GM19238 (cell line): ENCODE measurements around the gene ATP2A3.
"Not testable (repeated sequence)": the region's sequence is repeated elsewhere in the genome, so short reads cannot be mapped to it uniquely, and the experiment has no call there.

Source experiments
- DNase-seq: peaks from one replicate; pipeline ENCODE4 v3.0.0; 2011; ENCODE audit warnings: low spot score; ENCODE audit not compliant: insufficient read length

Gene ATP2A3

DNA sequence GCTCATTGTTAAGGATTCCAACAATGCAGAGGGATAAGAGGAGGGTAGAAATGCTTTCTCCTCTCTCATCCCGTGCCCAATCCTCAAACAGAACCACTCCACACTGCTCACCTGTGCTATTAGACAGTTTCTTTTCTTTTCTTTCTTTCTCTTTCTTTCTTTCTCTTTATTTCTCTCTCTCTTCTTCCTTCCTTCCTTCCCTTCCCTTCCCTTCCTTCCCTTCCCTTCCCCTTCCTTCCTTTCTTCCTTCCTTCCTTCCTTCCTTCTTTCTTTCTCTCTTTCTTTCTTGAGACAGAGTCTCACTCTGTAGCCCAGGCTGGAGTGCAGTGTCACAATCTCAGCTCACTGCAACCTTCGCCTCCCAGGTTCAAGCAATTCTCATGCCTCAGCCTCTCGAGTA lies 27.5 kb upstream of the ATP2A3 start:
- not testable (repeated sequence) for DNase-seq

DNA sequence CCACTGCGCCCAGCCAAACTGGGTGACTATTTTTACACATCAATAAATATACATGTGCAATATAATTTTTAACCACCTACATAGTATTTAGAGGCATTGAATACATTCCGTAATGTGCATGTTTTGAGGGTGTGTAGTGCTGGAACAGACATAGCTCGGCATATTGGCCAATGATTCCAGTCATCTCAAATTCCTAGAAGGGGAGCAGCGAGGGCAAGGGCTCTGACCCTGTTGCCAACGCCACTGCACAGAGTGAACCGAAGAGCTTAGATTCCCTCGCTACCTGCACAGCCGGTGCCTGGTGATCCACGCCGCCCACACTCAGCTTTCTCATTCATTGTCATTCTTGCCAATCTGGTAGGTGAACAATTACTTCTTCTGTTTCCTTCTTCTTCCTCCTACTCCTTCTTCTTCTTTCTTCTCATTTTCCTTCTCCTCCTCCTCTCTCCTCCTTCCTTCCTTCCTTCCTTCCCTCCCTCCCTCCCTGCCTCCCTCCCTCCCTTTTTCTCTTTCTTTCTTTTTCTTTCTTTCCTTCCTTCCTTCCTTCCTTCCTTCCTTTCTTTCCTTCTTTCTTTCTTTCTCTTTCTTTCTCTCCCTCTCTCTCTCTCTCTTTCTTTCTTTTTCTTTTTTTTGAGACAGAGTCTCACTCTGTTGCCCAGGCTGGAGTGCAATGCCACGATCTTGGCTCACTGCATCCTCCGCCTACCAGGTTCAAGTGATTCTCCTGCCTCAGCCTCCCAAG lies 26.3 kb upstream of the ATP2A3 start:
- DNase-seq = no peak

DNA sequence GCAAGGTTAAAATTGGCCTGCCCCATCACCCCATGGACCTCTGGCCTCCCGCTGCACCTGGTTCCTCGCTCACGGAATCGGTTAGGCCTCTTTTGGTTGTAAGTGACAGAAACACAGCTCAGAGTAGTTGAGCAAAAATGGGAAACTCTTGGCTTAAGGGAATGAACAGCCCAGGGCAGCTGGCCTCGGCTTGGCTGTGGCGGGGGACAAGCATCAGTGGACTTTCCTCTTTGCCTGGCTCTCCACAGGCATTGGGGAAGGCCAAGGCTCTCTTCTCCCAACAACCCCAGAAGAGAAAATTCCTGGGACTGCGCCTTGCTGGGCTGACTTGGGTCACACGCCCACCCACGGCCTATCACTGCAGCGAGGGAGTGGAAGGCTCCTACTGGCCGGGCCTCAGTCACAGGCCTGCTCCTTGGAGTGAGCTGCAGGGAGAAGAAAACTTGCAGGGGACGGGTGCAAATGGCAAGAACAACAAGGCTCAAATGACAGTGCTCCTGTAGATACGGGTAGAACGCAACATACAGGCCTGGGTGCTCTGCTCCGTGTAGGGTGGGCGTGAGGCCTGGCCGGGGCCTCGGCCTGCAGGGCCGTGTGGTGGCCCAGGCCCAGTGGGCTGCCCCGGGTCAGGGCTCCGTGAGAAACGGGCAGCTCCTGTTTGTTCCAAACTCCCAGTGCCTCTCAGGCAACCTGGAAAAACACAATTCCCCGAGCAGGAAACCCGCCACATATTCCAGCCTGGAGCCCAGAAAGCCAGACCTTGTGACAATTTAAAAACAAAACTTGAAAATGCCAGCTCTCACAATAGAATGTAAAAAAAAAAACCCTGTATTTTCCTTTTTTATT lies 25.0 kb upstream of the ATP2A3 start:
- DNase-seq = no peak

DNA sequence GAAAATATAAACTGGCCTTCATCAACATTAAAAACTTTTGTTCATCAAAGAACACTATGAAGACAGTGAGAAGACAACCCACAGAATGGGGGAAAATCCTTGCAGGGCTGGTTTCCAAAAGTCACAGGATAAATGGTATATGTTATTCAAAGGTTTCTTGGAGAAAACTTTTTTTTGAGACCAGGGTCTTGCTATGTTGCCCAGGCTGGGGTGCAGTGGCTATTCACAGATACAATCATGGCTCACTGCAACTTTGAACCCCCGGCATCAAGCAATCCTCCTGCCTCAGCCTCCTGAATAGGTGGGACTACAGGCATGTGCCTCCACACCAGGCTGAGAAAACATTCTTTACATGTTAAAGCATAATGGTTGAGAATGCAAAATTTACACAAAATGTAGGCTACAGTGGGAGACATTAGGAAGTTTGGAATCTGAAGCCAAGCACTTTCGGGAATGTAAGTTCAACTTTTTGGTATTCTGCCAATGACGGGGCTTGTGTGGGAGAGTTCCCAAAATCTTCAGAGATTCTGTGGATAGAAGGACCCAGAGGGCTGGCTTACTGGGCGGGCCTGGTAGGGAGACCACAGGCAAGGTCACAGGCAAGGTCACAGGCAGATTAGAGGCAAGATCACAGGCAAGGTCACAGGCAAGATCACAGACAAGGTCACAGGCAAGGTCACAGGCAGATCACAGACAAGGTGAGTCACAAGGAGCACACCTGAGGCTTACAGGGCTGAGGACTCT lies 24.2 kb upstream of the ATP2A3 start:
- no peak for DNase-seq

DNA sequence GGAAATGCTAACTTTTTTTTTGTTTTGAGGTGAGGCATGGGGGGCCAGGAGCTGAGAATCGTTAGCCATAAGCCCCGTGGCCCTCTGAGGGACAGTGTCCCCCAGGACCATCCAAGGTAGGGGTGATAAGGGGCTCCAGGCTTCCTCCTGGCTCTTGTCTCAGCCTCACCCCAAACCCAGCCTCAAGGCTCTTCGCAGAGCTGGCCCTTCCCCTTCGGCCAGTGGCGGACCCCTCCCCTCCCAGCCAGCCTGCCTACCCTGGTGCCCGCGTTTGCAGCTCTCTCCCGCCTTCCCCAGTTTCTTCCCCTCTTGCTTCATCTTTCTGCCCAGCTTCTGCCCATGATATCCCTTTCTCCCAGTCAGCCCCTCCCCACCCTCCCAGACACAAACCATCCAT lies 22.7 kb upstream of the ATP2A3 start:
- DNase-seq = no peak

DNA sequence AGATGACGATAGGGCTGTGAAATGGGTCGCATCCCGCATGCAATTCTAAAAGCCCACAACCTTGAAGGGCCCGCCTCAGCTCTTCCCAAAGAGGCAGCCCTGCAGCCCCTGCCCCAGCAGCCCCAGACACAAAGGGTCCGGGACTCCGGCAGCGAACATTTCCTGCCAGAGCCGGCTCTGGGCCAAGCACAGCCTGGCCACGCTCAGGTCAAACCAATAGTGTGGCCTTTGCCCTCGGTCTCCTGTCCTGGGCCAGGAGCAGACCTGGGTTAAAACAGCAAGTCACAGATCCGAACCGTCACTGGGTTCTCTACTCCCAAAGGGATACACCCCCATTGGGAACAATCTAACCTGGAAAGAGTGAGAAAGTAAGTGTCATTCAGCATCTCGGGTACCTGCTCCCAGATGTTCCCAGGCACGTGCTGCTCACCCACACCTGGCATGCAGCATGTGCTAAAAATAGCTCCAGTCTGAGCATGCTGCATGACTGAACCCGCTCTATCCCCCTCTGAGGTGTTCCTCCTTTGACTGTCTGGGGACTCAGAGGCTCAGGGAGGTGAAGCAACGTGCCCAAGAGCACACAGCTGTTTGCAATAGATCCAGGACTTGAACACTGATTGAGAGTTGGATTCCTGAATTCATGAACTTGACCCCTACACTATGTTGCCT lies 22.2 kb upstream of the ATP2A3 start:
- DNase-seq = no peak

DNA sequence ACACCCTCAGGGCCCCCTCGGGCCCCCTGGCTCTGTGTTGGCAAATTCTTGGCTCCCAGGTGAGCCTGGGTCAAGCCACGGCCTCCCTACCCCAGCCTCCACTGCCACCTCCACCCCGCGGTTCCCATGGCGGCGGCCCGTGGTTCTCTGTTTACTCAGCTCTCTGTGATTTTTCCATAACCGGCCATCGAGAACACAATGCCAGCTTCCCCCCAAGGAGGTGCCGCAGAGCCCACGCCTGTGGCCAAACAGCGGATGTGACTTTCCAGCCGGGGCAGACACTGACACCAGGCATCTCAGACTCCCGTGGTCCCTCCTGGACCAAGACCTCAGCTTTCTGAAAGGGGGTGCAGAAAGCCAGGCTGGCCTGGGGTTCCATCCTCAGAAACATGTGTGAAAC lies 21.6 kb upstream of the ATP2A3 start:
- no peak for DNase-seq

DNA sequence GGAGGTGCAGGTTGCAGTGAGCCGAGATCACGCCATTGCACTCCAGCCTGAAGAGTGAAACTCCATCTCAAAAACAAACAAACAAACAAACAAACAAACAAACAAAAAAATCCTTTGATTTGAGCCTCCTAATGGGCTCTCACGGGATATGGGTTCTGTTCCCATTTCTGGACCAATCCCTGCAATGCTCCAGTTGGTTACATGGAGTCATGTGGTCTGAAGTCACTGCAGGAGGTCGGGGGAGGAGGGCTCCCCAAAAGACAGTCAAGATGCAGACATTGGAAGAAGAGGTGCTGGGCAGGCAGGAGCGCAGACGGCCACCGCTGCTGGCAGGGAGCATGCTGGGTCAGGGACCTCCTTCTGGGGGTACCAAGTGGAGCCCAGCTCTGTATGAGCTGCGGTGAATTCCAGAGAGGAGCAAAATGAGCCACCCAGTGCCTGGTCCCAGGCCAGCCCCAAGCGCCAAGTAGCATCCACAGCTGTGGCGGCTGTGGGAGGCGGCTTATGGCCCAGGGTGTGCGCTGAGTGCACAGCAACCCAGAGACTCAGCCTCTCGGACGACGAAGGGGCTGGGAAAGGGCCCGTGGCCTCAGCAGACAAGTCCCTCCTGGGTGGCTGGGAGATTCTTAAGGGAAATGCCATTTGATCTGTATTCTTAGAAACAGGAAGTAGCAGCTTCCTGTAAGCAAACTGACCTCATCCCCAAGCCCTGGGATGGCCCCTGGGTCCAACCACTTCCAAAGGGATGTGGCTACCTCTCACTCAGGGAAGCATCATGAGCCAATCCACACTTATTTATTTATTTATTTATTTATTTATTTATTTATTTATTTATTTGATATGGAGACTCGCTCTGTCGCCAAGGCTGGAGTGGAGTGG lies 19.6 kb upstream of the ATP2A3 start:
- DNase-seq = no peak

DNA sequence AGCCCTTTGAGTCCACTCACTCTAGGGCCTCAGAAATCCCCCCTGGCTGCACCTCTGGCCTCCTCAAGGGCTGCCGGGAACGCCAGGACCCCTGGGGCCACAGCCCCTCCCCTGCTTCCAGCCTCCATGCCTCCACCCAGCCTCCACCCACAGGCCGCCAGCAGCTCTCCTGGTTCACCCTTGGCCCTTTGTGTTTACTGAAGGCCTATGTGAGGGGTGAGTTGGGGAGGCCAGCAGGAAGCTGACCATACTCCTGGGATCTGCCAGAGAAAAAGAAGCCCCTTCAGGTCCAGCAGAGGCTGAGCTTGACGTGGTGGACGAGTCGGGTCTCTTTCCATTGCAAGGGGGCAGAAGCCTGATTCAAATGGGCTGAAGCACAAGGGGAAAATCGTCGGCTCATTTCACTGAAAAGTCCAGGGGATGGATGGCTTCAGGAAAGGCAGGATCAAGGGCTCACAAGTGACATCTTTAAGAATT lies 18.3 kb upstream of the ATP2A3 start:
- DNase-seq = no peak

DNA sequence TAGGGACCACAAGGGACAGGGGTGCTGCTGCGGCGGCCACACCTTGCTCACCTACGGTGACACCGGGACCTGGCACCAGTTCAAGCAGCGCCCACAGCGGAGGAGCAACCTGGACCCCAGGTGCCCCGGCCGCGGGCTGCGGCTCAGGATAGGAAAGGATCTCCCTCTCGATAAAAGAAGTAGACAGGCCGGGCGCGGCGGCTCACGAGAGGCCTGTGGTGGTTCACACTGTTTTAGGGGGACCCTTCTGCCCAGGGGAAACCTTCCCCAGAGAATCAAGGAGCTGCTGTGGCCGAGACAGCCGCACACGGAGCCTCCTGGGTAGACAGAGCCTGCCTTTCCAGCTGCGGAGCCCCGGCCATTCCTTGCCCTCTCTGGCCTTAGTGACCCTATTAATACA lies 17.9 kb upstream of the ATP2A3 start:
- no peak for DNase-seq

DNA sequence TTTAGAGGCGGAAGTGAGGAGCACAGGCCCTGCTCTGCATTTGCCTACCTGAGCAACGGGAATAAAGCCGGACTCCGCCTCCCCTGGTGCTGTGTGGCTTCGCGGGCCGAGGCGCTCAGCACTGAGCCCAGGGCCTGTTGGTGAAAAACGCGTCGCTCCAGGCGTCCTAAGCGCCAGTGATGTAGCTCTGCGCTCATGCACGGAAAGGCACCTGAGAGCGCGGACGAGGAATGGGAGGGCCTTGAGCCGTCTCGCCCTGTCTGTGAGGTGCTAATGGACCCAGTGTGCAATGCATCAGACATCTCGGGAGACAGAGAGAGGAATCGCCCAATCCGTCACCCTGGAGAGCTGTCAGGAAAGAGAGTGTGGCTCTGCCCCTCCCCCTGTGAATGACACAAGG lies 17.2 kb upstream of the ATP2A3 start:
- DNase-seq = no peak

DNA sequence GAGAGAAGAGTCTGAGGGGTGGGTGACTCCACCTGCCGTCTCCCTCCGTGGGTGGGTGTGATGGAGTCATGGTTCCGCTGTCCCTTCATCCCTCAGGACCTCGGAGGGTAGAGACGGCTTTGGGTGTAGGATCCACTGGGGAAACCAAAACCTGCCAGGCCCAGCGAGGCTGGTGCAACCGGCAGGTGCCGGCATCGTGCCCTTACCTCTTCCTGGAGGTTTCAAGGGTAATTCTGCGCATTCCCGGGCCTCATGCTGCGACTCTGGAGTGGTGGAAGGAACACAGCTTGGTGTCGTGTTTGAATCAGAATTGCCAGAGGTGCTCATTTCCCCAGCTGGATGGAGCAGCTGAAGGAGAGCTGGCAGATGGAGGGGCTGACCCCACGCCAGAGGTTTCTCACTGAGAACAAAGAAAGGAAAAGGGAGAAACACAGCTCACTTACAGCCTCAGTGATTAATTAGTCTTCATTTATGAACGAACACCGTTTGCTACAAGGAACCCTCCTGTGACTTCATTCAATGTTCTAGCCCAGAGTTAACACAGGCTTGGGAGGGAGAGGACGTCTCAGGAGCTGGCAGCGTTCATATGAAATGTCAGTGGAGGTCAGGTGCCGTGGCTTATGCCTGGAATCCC lies 16.3 kb upstream of the ATP2A3 start:
- no peak for DNase-seq

DNA sequence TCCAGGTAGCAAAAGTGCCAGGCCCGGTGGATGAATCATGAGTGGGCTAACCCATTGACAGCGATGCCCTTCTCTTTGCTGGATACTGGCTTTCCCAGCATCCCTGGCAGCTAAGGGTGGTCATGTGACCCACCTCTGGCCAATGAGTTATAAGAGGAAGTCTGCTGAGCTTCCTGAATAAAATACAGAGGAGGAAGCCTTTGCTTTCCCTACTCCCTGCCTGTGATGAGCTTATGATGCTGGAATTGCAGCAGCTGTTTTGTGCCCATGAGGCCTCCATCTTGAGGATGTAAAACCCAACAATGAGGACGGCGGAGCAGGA lies 15.0 kb upstream of the ATP2A3 start:
- DNase-seq = no peak

DNA sequence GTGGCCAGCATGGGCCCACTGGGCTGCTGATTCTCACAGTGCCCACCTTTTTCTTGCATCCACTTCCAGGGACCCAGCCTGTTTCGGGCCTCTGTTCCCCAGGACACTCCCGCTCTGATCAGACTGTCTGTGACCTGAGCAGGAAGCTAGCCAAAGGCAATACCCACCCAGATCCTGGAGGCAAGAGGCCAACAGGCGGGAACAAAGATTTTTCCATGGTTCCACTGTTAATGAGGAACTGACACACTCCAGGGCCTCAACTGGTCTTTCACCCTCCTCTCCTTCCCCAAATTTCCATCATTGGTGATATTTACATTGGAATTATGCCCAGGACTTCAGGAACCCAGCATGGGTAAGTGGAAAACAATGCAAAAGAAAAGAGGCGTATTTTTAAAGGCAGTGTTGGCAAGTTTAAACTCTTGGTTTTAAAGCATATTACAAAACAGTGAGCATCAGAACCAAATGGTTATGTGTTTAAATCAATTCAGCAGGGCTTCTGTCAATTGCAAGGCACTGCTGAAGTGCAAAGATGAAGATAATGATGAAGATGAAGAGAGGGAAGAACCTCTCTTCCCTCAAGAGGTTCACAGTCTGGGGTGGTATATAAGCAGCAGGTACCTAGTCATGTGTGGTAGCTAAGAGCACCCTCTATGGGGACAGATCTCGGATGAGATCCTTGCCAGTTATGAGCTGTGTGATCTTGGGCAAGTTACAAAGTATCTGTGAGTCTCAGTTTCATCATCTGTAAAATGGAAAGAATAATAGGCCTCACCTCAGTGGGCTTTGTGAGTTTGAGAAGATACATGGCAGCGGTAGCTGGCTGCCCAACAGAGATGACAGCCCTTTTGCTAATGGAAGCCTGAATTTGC lies 14.4 kb upstream of the ATP2A3 start:
- DNase-seq = no peak

DNA sequence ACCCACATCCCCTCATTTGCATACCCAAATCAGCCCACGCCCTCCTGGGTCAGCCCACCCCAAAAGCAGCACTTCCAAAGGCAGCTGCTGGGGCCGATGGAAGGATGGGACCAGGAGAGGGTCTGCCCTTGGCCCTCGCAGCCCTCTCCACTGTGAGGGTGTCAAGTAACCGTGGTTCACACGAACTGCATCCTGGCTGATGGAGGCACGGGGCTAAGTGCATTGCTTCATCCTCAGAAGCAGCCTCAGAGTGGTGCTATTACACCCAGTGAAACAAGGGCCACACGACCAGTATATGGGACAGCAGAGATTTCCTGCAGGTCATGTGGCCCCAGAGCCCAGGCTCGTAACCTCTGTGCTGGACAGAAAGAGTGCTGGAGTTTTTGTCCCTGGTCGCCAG lies 13.2 kb upstream of the ATP2A3 start:
- no peak for DNase-seq

DNA sequence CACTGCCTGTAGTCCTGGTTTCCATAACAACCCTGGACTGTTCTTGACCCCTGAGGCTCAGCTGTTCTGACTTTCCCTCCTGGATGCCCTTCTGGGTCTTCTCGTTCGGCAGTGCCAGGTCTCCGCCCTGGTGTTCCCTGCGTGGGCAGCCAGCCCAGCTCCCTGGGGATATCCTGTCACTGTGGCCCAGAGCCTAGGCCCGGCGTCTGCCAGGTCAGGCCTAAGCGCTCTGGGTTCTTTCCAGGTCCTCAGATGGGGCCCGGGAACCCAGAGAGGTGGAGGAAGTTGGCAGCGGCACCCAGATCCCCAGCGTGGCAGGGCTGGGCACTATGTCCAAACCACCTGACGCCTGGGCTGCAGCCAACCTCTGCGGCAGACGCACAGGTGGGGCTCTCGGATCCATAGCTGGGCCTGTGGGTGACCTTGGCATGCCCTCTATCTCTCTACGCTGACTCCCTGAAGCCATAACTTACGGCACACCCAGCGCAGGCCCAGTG lies 12.5 kb upstream of the ATP2A3 start:
- no peak for DNase-seq

DNA sequence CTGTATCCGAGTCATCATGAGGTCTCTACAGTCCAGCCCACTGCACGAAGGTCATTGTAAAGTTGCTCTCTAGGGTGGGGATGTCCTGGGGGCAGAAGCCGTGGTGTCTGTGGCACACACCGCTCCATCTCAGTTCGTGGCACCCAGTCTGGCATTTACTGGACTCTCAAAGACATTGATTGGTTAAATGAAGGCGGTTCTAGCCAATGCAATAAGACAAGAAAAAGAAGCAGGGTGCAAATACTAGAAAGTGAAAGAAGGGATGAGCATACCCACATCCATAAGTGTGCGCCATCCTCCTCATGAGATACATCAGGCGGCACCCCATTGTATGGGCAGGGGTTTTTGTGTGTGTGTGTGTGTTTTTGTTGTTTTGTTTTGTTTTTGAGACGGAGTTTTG lies 10.7 kb upstream of the ATP2A3 start:
- DNase-seq = no peak

DNA sequence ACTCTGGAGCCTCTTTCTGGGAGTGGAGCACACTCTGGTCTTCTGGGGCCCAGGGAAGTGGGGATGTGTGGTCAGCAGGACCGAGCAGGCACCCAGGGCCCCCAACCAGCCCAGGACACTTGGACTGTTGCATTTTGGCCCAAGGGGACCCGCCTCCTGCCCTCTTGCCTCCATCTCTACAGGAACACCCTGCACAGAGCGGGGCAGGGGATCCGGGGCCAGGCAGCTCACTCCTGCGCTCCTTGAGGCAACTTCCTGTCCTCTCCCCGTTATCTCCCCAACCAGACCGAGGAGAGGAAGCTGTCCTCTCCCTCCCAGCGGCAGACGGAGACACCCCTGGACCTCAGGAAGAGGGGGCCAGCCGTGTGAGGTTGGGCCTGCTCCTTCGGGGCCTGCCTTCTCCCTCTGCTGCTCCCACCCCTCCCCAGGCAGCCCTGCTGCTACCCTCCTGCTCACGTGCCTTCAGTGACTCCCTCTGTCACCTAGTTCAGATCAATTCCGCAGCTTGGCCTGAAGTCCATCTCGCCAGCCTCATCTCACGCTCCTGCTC lies 10.0 kb upstream of the ATP2A3 start:
- no peak for DNase-seq
